Stimulated activated CD4-positive, alpha-beta T cell treated with anti-CD3 and anti-CD28 coated beads, Interleukin-4, amount 100 ng/mL, for 48 hours (primary cell): ENCODE results near the gene BTN3A1.
"Not testable (repeated sequence)": the region's sequence is repeated elsewhere in the genome, so short reads cannot be mapped to it uniquely, and the experiment has no call there.

Experiments used
- DNase-seq, 2 donors: peaks; one replicate each; pipeline ENCODE4 v3.0.0-alpha.2; 2020; ENCODE audit warnings: low read depth in 2 of 2

BTN3A1 gene

GRCh38 chr6:26401987-26402658, at the start of gene BTN3A1:
Gene BTN3A1, plus strand, starts transcription at chr6:26402275. Its CDS starts 3,289 bp downstream, at chr6:26405564.
- peak; percentile 53 to 64 for DNase-seq

- DNase-seq = no peak
Observed at GRCh38 chr6:26352315-26352714, 49.8 kb upstream of the BTN3A1 start.

GRCh38 chr6:26354162-26354561, 47.9 kb upstream of the BTN3A1 start:
- no peak for DNase-seq

GRCh38 chr6:26355366-26355765, 46.7 kb upstream of the BTN3A1 start:
- DNase-seq = no peak

GRCh38 chr6:26357543-26357942, 44.5 kb upstream of the BTN3A1 start:
- not testable (repeated sequence) for DNase-seq

GRCh38 chr6:26358511-26358981, 43.5 kb upstream of the BTN3A1 start:
- no peak for DNase-seq

- no peak for DNase-seq
Observed at GRCh38 chr6:26359765-26360164, 42.3 kb upstream of the BTN3A1 start.

GRCh38 chr6:26360451-26361416, 41.3 kb upstream of the BTN3A1 start:
- no peak for DNase-seq

GRCh38 chr6:26361544-26361943, 40.5 kb upstream of the BTN3A1 start:
- DNase-seq = no peak

GRCh38 chr6:26362093-26362835, 39.8 kb upstream of the BTN3A1 start:
- no peak for DNase-seq

GRCh38 chr6:26362836-26363220, 39.2 kb upstream of the BTN3A1 start:
- DNase-seq = no peak

- DNase-seq = no peak
Observed at GRCh38 chr6:26363882-26364701, 38.0 kb upstream of the BTN3A1 start.

- no peak for DNase-seq
Observed at GRCh38 chr6:26365633-26365995, 36.5 kb upstream of the BTN3A1 start.

GRCh38 chr6:26366504-26366903, 35.6 kb upstream of the BTN3A1 start:
- DNase-seq = no peak

- DNase-seq = no peak
Observed at GRCh38 chr6:26367114-26367513, 35.0 kb upstream of the BTN3A1 start.

GRCh38 chr6:26371813-26372212, 30.3 kb upstream of the BTN3A1 start:
- DNase-seq = not testable (repeated sequence)

GRCh38 chr6:26372308-26373144, 29.5 kb upstream of the BTN3A1 start:
- no peak for DNase-seq

GRCh38 chr6:26375270-26375669, 26.8 kb upstream of the BTN3A1 start:
- DNase-seq = no peak

GRCh38 chr6:26377719-26378118, 24.4 kb upstream of the BTN3A1 start:
- no peak for DNase-seq

- not testable (repeated sequence) for DNase-seq
Observed at GRCh38 chr6:26378143-26378542, 23.9 kb upstream of the BTN3A1 start.
